Measurements from ENCODE around the gene ZNF534.
"Not testable (repeated sequence)": the region's sequence is repeated elsewhere in the genome, so short reads cannot be mapped to it uniquely, and the experiment has no call there.

ZNF534 gene

DNA sequence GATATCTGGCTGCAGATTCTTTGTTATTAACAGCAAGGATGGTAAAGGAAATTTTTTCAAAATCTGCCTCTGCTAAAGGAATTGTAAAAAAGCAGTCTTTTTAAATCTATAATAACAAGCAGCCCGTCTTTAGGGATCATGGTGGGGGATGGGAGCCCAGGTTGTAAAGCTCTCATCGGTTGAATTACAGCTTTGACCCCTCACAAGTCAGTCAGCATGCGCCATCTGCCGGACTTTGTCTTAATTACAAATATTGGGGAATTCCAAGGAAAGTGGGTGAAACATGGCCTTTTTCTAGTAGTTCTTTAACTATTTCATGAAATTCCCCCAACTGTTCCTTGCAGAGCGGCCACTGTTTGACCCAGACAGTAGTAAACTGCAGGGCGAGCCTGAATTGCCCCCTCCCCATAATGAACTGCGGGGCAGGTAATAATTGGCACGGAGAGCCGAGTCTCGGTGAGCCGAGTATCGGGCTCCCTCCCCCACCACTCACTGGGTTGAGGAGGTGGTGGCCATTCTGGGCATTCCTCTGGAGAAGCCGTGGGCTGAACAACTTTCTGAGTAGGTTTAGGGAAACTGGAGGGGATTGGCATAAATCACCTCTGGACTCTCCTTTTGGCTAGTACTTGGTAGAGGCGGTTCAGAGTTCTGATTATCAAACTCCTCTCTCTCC, 36.0 kb downstream of the ZNF534 start:
- Histone ChIP-seq H3K27ac (ENCODE audit: low read length) (no peak overlapping the region), H3K4me2 (ENCODE audit: insufficient read depth, low read length) (no peak overlapping the region), H2AFZ (ENCODE audit: low read depth, low read length) (no peak overlapping the region; the same call in 1 of the 2 replicates), H3K27me3 (ENCODE audit: insufficient read depth, low read length, poor library complexity) (no peaks in the 10 kb centered on the region), H3K36me3 (ENCODE audit: insufficient read depth, low read length) (no peaks in the 10 kb centered on the region), H3K4me1 (ENCODE audit: insufficient read depth, low read length) (0 out of 2 replicates have a peak, but pooled peaks cover 3% of the 10 kb centered on the region), H3K79me2 (ENCODE audit: insufficient read depth, low read length) (no peaks in the 10 kb centered on the region), H3K9me3 (ENCODE audit: insufficient read depth, low read length, severe bottlenecking) (peaks cover 12% of the 10 kb centered on the region), H3K9ac (ENCODE audit: low read depth, low read length) (no peak overlapping the region), H4K20me1 (ENCODE audit: insufficient read depth, low read length) (no peaks in the 10 kb centered on the region), H3K4me3 (ENCODE audit: low read depth in 1 of 2, low read length in 2 of 2) (no peak overlapping the region)
- DNase-seq: peak; percentile 61
- TF ChIP-seq, protein P1, sequence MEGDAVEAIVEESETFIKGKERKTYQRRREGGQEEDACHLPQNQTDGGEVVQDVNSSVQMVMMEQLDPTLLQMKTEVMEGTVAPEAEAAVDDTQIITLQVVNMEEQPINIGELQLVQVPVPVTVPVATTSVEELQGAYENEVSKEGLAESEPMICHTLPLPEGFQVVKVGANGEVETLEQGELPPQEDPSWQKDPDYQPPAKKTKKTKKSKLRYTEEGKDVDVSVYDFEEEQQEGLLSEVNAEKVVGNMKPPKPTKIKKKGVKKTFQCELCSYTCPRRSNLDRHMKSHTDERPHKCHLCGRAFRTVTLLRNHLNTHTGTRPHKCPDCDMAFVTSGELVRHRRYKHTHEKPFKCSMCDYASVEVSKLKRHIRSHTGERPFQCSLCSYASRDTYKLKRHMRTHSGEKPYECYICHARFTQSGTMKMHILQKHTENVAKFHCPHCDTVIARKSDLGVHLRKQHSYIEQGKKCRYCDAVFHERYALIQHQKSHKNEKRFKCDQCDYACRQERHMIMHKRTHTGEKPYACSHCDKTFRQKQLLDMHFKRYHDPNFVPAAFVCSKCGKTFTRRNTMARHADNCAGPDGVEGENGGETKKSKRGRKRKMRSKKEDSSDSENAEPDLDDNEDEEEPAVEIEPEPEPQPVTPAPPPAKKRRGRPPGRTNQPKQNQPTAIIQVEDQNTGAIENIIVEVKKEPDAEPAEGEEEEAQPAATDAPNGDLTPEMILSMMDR (IDR thresholded peaks at IDR 0.05; ENCODE audit: borderline replicate concordance, extremely low read depth, low read length, poor library complexity, severe bottlenecking): peak; percentile 66
- no peak for TF ChIP-seq EZH2 (IDR thresholded peaks at IDR 0.05; ENCODE audit: borderline replicate concordance, low read depth, low read length, severe bottlenecking)
- peak; percentile 35; the same call in 1 of the 3 replicates for ATAC-seq (ENCODE audit: insufficient read depth, low read depth)

- Histone ChIP-seq H3K9me3 (ENCODE audit: insufficient read depth, low read length, severe bottlenecking) (peaks cover 73% of the 10 kb centered on the region), H2AFZ (ENCODE audit: low read depth, low read length) (no peak overlapping the region)
Measured at GRCh38 chr19:52473655-52474350, 44.9 kb downstream of the ZNF534 start.

DNA sequence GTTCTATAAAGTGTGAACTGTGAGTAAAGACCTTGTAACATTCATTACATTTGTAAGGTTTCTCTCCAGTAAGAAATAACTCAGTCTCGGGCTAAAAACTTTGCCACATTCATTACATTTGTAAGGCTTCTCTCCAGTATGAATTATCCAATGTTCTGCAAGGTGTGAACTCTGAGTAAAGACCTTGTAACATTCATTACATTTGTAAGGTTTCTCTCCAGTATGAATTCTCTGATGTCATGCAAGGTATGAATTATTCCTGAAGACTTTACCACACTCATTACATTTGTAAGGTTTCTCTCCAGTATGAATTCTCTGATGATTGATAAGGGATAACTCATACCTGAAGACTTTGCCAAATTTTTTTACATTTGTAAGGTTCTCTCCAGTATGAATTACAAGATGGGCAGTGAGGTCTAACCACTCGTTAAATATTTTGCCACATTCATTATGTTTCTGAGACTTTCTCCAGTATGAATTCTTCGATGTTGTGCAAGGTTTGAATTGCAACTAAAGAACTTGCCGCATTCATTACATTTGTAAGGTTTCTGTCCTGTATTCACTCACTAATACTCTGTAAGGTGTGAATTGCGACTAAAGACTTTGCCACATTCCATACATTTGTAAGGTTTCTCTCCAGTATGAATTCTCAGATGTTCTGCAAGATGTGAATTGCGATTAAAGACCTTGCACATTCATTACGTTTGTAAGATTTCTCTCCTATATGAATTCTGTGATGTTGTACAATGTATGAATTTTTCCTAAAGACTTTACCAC, 45.6 kb downstream of the ZNF534 start:
- H2AFZ ChIP-seq (ENCODE audit: low read depth, low read length): no peak overlapping the region
- H3K36me3 ChIP-seq (ENCODE audit: insufficient read depth, low read length): no peaks in the 10 kb centered on the region
- no peak overlapping the region for H3K4me3 ChIP-seq (ENCODE audit: low read depth in 1 of 2, low read length in 2 of 2)
- H4K20me1 ChIP-seq (ENCODE audit: insufficient read depth, low read length): no peaks in the 10 kb centered on the region
- TF ChIP-seq, protein P1 (IDR thresholded peaks at IDR 0.05; ENCODE audit: borderline replicate concordance, extremely low read depth, low read length, poor library complexity, severe bottlenecking): no peak
- H3K79me2 ChIP-seq (ENCODE audit: insufficient read depth, low read length): no peaks in the 10 kb centered on the region
- H3K27ac ChIP-seq (ENCODE audit: low read length): no peak overlapping the region
- DNase-seq (no peak), ATAC-seq (ENCODE audit: insufficient read depth, low read depth) (no peak)
- H3K4me1 ChIP-seq (ENCODE audit: insufficient read depth, low read length): no peaks in the 10 kb centered on the region
- no peaks in the 10 kb centered on the region for H3K27me3 ChIP-seq (ENCODE audit: insufficient read depth, low read length, poor library complexity)
- no peak overlapping the region for H3K4me2 ChIP-seq (ENCODE audit: insufficient read depth, low read length)
- H3K9ac ChIP-seq (ENCODE audit: low read depth, low read length): no peak overlapping the region
- peaks cover 71% of the 10 kb centered on the region for H3K9me3 ChIP-seq (ENCODE audit: insufficient read depth, low read length, severe bottlenecking)

More at GRCh38 chr19:52473655-52474350, 44.9 kb downstream of the ZNF534 start:
- Histone ChIP-seq H3K79me2 (ENCODE audit: insufficient read depth, low read length) (no peaks in the 10 kb centered on the region), H3K9ac (ENCODE audit: low read depth, low read length) (no peak overlapping the region), H3K27ac (ENCODE audit: low read length) (no peak overlapping the region), H3K27me3 (ENCODE audit: insufficient read depth, low read length, poor library complexity) (no peaks in the 10 kb centered on the region), H4K20me1 (ENCODE audit: insufficient read depth, low read length) (no peaks in the 10 kb centered on the region), H3K4me3 (ENCODE audit: low read depth in 1 of 2, low read length in 2 of 2) (no peak overlapping the region), H3K4me1 (ENCODE audit: insufficient read depth, low read length) (no peaks in the 10 kb centered on the region), H3K4me2 (ENCODE audit: insufficient read depth, low read length) (no peak overlapping the region), H3K36me3 (ENCODE audit: insufficient read depth, low read length) (no peaks in the 10 kb centered on the region)
- ATAC-seq (ENCODE audit: insufficient read depth, low read depth) (no peak), DNase-seq (no peak)
- TF ChIP-seq, protein P1 (IDR thresholded peaks at IDR 0.05; ENCODE audit: borderline replicate concordance, extremely low read depth, low read length, poor library complexity, severe bottlenecking): no peak
- no peak for TF ChIP-seq EZH2 (IDR thresholded peaks at IDR 0.05; ENCODE audit: borderline replicate concordance, low read depth, low read length, severe bottlenecking)

DNA sequence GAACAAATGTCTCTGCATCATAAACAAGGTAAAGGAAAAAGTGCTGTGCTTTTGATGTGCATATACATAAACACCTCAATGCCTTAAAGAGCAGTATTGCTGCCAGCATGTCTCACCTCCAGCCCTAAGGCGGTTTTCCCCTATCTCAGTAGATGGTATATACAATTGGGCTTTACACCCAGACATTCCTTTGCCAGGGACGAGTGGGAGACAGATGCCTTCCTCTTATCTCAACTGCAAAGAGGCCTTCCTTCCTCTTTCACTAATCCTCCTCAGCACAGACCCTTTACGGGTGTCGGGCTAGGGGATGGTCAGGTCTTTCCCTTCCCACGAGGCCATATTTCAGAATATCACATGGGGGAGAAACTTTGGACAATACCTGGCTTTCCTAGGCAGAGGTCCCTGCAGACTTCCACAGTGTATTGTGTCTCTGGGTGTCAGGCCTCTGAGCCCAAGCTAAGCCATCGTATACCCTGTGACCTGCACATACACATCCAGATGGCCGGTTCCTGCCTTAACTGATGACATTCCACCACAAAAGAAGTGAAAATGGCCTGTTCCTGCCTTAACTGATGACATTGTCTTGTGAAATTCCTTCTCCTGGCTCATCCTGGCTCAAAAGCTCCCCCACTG, 55.3 kb downstream of the ZNF534 start:
- not testable (repeated sequence) for H3K4me2 ChIP-seq (ENCODE audit: insufficient read depth, low read length); H3K4me3 ChIP-seq (ENCODE audit: low read depth in 1 of 2, low read length in 2 of 2); H4K20me1 ChIP-seq (ENCODE audit: insufficient read depth, low read length); H3K79me2 ChIP-seq (ENCODE audit: insufficient read depth, low read length); ATAC-seq (ENCODE audit: insufficient read depth, low read depth); DNase-seq; H2AFZ ChIP-seq (ENCODE audit: low read depth, low read length); H3K9ac ChIP-seq (ENCODE audit: low read depth, low read length); H3K27ac ChIP-seq (ENCODE audit: low read length); H3K27me3 ChIP-seq (ENCODE audit: insufficient read depth, low read length, poor library complexity); H3K36me3 ChIP-seq (ENCODE audit: insufficient read depth, low read length); H3K4me1 ChIP-seq (ENCODE audit: insufficient read depth, low read length)
- H3K9me3 ChIP-seq (ENCODE audit: insufficient read depth, low read length, severe bottlenecking): peaks cover 20% of the 10 kb centered on the region

GRCh38 chr19:52485064-52485463, 56.1 kb downstream of the ZNF534 start:
- not testable (repeated sequence) for H3K4me2 ChIP-seq (ENCODE audit: insufficient read depth, low read length)

More at GRCh38 chr19:52485064-52485463, 56.1 kb downstream of the ZNF534 start:
- H3K9ac ChIP-seq (ENCODE audit: low read depth, low read length); H3K27ac ChIP-seq (ENCODE audit: low read length); DNase-seq; H3K27me3 ChIP-seq (ENCODE audit: insufficient read depth, low read length, poor library complexity); H4K20me1 ChIP-seq (ENCODE audit: insufficient read depth, low read length); ATAC-seq (ENCODE audit: insufficient read depth, low read depth); H3K4me1 ChIP-seq (ENCODE audit: insufficient read depth, low read length); H2AFZ ChIP-seq (ENCODE audit: low read depth, low read length); H3K4me3 ChIP-seq (ENCODE audit: low read depth in 1 of 2, low read length in 2 of 2); H3K79me2 ChIP-seq (ENCODE audit: insufficient read depth, low read length); H3K36me3 ChIP-seq (ENCODE audit: insufficient read depth, low read length): not testable (repeated sequence)
- H3K9me3 ChIP-seq (ENCODE audit: insufficient read depth, low read length, severe bottlenecking): peaks cover 15% of the 10 kb centered on the region
